Esophagus (tissue), 2 donors: ENCODE results near the gene TRMT1. TPM values are rescaled to one million over a fixed set of nuclear protein-coding genes. Genes with fewer than 3 reads are reported as not detected.

Source experiments
- H3K27ac ChIP-seq, 2 donors: one replicate each; pipeline ENCODE4 v1.5.1; 2013; ENCODE audit warnings: low read depth in 2 of 2, mild to moderate bottlenecking in 2 of 2, inconsistent platforms in 1 of 2, low read length in 1 of 2, moderate library complexity in 1 of 2
- H3K27me3 ChIP-seq, 2 donors: one replicate each; pipeline ENCODE4 v1.6.1; 2013; ENCODE audit warnings: low read length in 2 of 2, control low read depth in 1 of 2, mild to moderate bottlenecking in 1 of 2; ENCODE audit not compliant: insufficient read depth in 2 of 2, control insufficient read depth in 1 of 2
- H3K36me3 ChIP-seq, 2 donors: one replicate each; pipeline ENCODE4 v1.6.1; 2013; ENCODE audit warnings: low read length in 1 of 2; ENCODE audit not compliant: control insufficient read depth in 2 of 2, insufficient read depth in 2 of 2
- H3K4me1 ChIP-seq, 2 donors: one replicate each; pipeline ENCODE4 v1.6.1; 2013; ENCODE audit warnings: low read length in 1 of 2; ENCODE audit not compliant: control insufficient read depth in 2 of 2, insufficient read depth in 2 of 2
- H3K4me3 ChIP-seq, 2 donors: one replicate each; pipeline ENCODE4 v1.5.1; 2013; ENCODE audit warnings: low read length in 2 of 2, mild to moderate bottlenecking in 2 of 2, low read depth in 1 of 2, moderate library complexity in 1 of 2
- H3K9me3 ChIP-seq, 2 donors: one replicate each; pipeline ENCODE4 v1.6.1; 2013; ENCODE audit warnings: mild to moderate bottlenecking in 2 of 2, low read depth in 1 of 2, low read length in 1 of 2, moderate library complexity in 1 of 2; ENCODE audit not compliant: control insufficient read depth in 2 of 2, insufficient read depth in 1 of 2
- WGBS, 2 donors: extraction: QIAGEN DNeasy Blood & Tissue Kit; methylation state at CpG; one replicate each; pipeline ENCODE4 v1.1.7; 2013; 5-methylcytosine and 5-hydroxymethylcytosine counted together
- polyA plus RNA-seq, 2 donors: library from polyadenylated mRNA; stranded (reverse); fragments of 200-250 nt; gene quantifications; one replicate each; pipeline ENCODE4 v1.2.3, GENCODE V29; 2013
- donor health status: healthy with polysubstance abuse.
- donor health status: Bipolar disorder and iron deficiency.

Gene TRMT1
- polyA plus RNA-seq, 2 donors: 34.0 to 59.5 TPM

- Histone ChIP-seq H3K27me3 (no peaks in the 10 kb centered on the region), H3K36me3 (peaks cover 7 to 41% of the 10 kb centered on the region in 2 donors), H3K9me3 (no peaks in the 10 kb centered on the region), H3K27ac (no peak overlapping the region), H3K4me3 (no peak overlapping the region), H3K4me1 (no peaks in the 10 kb centered on the region)
- WGBS, 2 donors: 93 to 94% methylated on average over 59 to 60 of the region's 60 CpGs
These were observed 18.8 kb upstream of the TRMT1 start for GRCh38 chr19:13135068-13136062.

GRCh38 chr19:13134626-13135025, 18.1 kb upstream of the TRMT1 start:
- Histone ChIP-seq H3K4me3 (no peak overlapping the region), H3K27ac (no peak overlapping the region), H3K4me1 (no peaks in the 10 kb centered on the region), H3K27me3 (no peaks in the 10 kb centered on the region), H3K9me3 (no peaks in the 10 kb centered on the region), H3K36me3 (peaks cover 7 to 41% of the 10 kb centered on the region in 2 donors)
- 94% methylated on average over 3 of the region's 3 CpGs for WGBS, 2 donors

- Histone ChIP-seq H3K27me3 (no peaks in the 10 kb centered on the region), H3K9me3 (no peaks in the 10 kb centered on the region), H3K36me3 (peaks cover 7 to 35% of the 10 kb centered on the region in 2 donors), H3K27ac (no peak overlapping the region), H3K4me3 (no peak overlapping the region), H3K4me1 (peaks cover 0 to 2% of the 10 kb centered on the region in 2 donors)
- 70 to 72% methylated on average over 12 of the region's 12 CpGs for WGBS, 2 donors
These were observed 16.8 kb upstream of the TRMT1 start for GRCh38 chr19:13133241-13133870.

GRCh38 chr19:13132471-13133180, 16.1 kb upstream of the TRMT1 start:
- 77% methylated on average over 8 of the region's 8 CpGs for WGBS, 2 donors
- H3K4me3 ChIP-seq: no peak overlapping the region
- peaks cover 0 to 2% of the 10 kb centered on the region in 2 donors for H3K4me1 ChIP-seq
- no peaks in the 10 kb centered on the region for H3K9me3 ChIP-seq
- H3K36me3 ChIP-seq: peaks cover 7 to 28% of the 10 kb centered on the region in 2 donors
- H3K27ac ChIP-seq: no peak overlapping the region
- no peaks in the 10 kb centered on the region for H3K27me3 ChIP-seq

GRCh38 chr19:13130886-13131490, 14.4 kb upstream of the TRMT1 start:
- Histone ChIP-seq H3K27ac (no peak overlapping the region), H3K4me1 (peaks cover 0 to 5% of the 10 kb centered on the region in 2 donors), H3K4me3 (no peak overlapping the region), H3K27me3 (no peaks in the 10 kb centered on the region), H3K36me3 (peaks cover 8 to 18% of the 10 kb centered on the region in 2 donors), H3K9me3 (no peaks in the 10 kb centered on the region)
- 83 to 96% methylated on average over 3 of the region's 3 CpGs for WGBS, 2 donors

GRCh38 chr19:13129384-13129783, 12.8 kb upstream of the TRMT1 start:
- H3K36me3 ChIP-seq: peaks cover 3 to 6% of the 10 kb centered on the region in 2 donors
- 94% methylated on average over 9 of the region's 9 CpGs for WGBS, 2 donors
- H3K4me1 ChIP-seq: peaks cover 0 to 5% of the 10 kb centered on the region in 2 donors
- H3K9me3 ChIP-seq: no peaks in the 10 kb centered on the region
- no peak overlapping the region for H3K4me3 ChIP-seq
- no peaks in the 10 kb centered on the region for H3K27me3 ChIP-seq
- H3K27ac ChIP-seq: no peak overlapping the region

GRCh38 chr19:13128583-13128982, 12.0 kb upstream of the TRMT1 start:
- Histone ChIP-seq H3K27me3 (no peaks in the 10 kb centered on the region), H3K9me3 (no peaks in the 10 kb centered on the region), H3K4me1 (peaks cover 0 to 5% of the 10 kb centered on the region in 2 donors), H3K27ac (no peak overlapping the region), H3K4me3 (no peak overlapping the region), H3K36me3 (peaks cover 3 to 6% of the 10 kb centered on the region in 2 donors)
- WGBS, 2 donors: 50 to 51% methylated on average over 1 of the region's 1 CpG

GRCh38 chr19:13127811-13128575, 11.5 kb upstream of the TRMT1 start:
- WGBS, 2 donors: 89% methylated on average over 6 of the region's 6 CpGs
- H3K36me3 ChIP-seq: peaks cover 3 to 6% of the 10 kb centered on the region in 2 donors
- H3K27me3 ChIP-seq: no peaks in the 10 kb centered on the region

More at GRCh38 chr19:13127811-13128575, 11.5 kb upstream of the TRMT1 start:
- H3K4me3 ChIP-seq: no peak overlapping the region
- no peak overlapping the region for H3K27ac ChIP-seq
- no peaks in the 10 kb centered on the region for H3K9me3 ChIP-seq
- peaks cover 0 to 5% of the 10 kb centered on the region in 2 donors for H3K4me1 ChIP-seq
